HG03571 (cell line): ENCODE data around the gene CD72.
"Not testable (repeated sequence)": the region's sequence is repeated elsewhere in the genome, so short reads cannot be mapped to it uniquely, and the experiment has no call there.

Experiments used
- ATAC-seq: cut with Tn5 transposase; IDR thresholded peaks from one replicate; pipeline ENCODE4 v1.9.1; 2021; ENCODE audit not compliant: unreplicated experiment

Gene CD72

GRCh38 chr9:35616681-35617459 is 1.3 kb downstream of the CD72 start:
- ATAC-seq: peak; percentile 35

- no peak for ATAC-seq
Measured at GRCh38 chr9:35615981-35616680, 2.1 kb downstream of the CD72 start.

GRCh38 chr9:35612843-35613242 is 5.4 kb downstream of the CD72 start:
- no peak for ATAC-seq

GRCh38 chr9:35612066-35612465 is 6.1 kb downstream of the CD72 start:
- ATAC-seq: not testable (repeated sequence)

- ATAC-seq: no peak
Measured at GRCh38 chr9:35611230-35611797, 6.9 kb downstream of the CD72 start.

GRCh38 chr9:35609820-35610163 is 8.4 kb downstream of the CD72 start:
- no peak for ATAC-seq

- no peak for ATAC-seq
Measured at GRCh38 chr9:35609001-35609819, 9.0 kb downstream of the CD72 start.

GRCh38 chr9:35608221-35608620 is 10.0 kb downstream of the CD72 start:
- ATAC-seq: no peak

GRCh38 chr9:35606726-35607125 is 11.5 kb downstream of the CD72 start:
- no peak for ATAC-seq

GRCh38 chr9:35606138-35606504 is 12.1 kb downstream of the CD72 start:
- no peak for ATAC-seq

GRCh38 chr9:35605351-35606137 is 12.7 kb downstream of the CD72 start:
- peak; percentile 11 for ATAC-seq

- ATAC-seq: peak; percentile 40
Measured at GRCh38 chr9:35604578-35605350, 13.4 kb downstream of the CD72 start, which contains the start of gene TESK1. TESK1 (plus strand) TSS chr9:35605262; CDS start chr9:35605620, 358 bp downstream.

GRCh38 chr9:35603986-35604577 is 14.1 kb downstream of the CD72 start:
- ATAC-seq: peak; percentile 83

GRCh38 chr9:35603506-35603985 is 14.7 kb downstream of the CD72 start:
- no peak for ATAC-seq

- no peak for ATAC-seq
Measured at GRCh38 chr9:35599763-35600604, 18.2 kb downstream of the CD72 start.

- no peak for ATAC-seq
Measured at GRCh38 chr9:35598866-35599590, 19.2 kb downstream of the CD72 start.

- not testable (repeated sequence) for ATAC-seq
Measured at GRCh38 chr9:35596907-35597306, 21.3 kb downstream of the CD72 start.

GRCh38 chr9:35594471-35594870 is 23.7 kb downstream of the CD72 start:
- ATAC-seq: no peak
